ENCODE measurements around the gene GDPD5.
A peak's percentile ranks its signal among the peaks of the same experiment; 100 is the strongest.

The GDPD5 gene

DNA sequence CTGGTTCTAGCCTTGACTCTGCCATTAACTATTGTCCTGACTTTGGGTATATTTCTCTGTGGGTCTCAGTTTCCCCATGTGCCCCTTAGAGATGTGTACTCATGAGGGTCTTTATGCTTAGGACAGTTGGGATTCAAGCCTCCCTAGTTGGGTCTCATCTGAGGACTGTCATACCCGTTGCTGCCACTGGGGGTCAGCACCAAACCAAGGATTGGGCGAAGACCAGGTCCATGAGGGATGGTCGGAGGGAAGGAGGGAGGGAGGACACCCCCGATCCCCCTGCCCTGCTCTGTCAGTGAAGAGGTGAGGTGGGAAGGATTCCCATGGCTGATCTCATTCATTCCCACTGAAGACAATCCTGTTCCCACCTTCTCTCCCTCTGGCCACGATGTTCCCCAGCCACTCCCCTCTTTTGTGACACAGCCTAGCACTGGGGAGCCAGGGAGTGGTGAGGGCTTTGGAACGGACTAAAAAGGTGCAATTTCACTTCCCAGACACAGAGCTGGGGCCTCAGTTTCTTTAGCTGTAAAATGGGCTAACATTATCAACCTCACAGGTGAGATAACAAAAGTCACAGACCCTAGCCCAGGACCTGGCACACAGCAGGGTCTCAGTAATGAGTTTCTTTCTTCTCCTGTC, 80.3 kb downstream of the GDPD5 start:
- peak; percentile 24 to 65 (median 54) for DNase-seq

DNA sequence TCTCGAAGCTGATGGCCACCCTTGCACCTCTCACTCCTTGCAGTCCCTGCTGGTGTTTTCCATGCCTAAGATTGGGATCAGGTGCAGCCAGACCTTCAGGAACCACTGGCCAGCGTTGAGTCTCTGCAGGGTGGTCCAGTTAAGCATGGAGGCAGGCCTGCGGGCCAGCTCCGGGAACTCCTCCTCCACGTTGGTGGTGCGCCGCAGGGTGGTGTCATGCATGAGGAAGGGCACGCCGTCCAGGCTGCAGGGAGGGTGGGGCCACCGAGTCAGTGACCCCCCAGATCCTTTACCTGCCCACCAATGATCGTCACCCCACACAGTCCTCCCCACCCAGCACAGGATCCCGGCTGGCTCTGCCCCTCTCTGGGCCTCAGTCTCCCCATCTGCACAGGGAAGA, 82.7 kb downstream of the GDPD5 start:
- DNase-seq: no peak

DNA sequence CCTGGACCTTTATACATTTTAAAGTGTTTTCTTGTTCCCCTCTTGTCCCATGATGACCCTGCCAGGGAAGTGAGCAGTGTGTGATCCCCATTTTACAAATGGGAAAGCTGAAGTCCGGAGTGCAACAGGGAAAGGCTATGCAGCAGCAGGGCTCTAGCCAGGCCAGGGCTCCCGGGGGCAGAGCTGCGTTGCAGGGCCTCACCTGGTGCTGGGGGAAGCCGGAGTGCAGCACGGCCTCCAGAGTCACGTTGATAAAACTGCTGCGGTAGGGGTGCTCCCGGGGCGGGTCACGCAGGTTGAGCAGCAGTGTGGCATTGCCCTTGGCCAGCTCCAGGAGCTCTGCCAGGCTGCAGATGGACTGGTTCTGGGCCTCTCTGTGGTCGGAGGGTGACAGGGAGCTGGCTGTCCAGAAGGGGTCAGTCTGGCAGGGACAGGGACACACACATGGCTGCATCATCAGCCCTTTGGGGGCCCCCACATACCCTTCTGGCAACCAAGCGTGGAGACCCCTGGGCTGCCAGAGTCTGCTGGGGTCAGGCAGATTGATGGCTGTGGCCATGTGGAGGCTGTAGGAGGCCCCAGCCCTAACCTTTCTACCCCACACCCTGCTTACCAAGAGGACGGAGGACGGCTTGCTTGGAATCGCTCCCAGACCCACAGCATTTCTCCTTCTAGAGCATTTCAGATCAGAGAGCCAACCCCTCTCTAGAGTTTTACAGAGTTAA, 83.4 kb downstream of the GDPD5 start:
- DNase-seq: no peak

DNA sequence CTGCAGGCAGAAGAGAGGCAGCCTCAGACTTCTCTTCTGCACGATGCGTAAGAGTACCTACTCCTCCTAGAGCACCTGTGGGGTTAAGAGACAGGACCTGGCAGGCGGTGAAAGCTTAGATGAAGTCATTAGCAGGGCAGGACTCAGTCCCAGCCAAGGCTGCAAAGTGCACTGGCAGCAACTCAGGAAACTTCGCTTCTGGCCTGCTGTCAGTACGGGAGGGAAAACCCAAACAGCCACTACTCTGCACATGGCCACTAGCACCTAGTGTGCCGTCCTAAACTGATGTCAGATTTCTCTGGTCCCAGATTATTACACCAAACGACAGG, 84.0 kb downstream of the GDPD5 start:
- DNase-seq: no peak

DNA sequence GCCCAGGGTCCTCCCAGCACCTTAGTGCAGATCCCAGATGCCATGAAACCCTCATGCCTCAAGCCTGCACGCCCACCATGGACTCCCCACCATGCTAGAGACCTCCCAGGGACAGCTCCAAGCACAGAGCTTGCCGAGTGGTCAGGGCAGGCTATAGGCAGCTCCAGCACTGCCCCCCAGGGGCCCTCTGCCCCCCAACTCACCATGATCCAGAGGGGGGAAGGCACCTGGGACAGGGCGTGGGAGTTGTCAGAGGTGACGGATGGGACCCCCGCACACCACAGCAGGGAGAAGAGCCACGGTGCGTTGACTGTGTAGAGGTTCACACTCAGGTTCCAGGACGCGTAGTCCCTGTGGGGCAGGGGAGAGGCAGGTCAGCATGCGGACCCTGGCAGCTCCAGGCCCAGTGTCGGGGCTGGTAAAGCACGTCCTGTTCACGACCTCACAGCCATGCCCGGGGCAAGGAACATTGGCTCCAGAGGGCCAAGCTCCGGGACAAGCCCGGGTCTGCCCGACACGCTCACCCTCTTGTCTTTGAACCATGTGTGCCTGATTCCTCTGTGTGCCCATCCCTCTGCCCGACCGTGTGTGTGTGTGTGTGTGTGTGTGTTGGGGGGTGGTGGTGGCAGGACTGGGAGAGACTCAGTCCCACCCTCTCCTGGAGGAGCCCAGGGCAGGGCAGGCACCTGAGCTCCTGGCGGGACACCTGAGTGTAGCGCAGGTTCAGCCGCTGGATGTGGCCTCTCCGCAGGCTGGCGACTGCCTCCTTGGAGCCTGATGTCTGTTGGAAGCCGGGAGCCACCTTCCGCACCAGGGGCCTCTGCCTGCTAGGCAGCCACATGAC, 84.6 kb downstream of the GDPD5 start:
- DNase-seq: no peak

DNA sequence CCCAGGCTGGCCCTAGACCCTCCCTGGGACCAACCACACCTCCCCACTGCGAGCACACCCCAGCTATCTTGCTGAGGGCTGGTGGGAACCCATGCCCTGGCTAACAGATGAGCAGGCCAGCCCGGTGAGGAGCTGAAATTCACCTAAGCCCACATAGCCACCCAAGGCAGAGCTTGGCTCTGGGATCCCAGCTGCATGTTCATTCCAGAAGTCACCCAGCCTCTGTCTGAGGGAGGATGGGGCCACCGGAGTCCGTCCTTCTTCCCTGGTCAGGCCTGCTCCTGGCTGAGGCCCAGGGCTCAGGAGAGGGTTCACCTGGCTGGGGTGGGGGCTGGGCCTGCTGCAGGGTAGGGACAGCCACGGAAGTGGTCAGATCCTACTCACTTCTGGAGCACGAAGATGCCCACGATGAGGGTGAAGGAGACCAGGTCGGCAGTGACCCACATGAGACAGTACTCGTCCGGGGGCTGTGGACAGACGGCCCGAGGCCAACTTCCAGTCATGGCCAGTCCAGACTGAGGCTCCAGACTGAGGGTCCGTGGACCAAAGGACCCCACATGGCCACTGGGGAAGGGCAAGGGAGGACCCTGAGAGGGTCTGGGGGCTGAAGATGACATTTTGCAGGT, 86.1 kb downstream of the GDPD5 start:
- no peak for DNase-seq

DNA sequence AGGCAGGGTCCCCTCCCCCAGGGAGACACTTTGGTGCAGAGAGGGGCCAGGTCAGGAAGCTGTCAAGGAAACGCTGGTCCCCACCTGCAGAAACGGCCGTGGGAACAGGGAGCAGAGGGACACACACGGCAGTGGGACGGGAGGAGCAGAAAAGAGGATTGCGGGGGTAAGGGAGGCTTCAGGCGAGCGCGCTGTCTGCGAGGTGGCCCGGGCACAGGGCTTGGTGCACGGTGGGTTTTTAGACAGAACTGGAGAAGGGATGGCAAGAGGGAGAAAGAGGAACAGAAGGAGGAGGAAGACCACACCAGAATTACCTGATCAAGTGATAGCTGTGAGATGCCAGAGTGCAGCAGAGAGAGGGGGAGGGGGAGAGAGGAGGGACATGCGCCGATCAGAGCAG, 86.7 kb downstream of the GDPD5 start:
- no peak for DNase-seq

DNA sequence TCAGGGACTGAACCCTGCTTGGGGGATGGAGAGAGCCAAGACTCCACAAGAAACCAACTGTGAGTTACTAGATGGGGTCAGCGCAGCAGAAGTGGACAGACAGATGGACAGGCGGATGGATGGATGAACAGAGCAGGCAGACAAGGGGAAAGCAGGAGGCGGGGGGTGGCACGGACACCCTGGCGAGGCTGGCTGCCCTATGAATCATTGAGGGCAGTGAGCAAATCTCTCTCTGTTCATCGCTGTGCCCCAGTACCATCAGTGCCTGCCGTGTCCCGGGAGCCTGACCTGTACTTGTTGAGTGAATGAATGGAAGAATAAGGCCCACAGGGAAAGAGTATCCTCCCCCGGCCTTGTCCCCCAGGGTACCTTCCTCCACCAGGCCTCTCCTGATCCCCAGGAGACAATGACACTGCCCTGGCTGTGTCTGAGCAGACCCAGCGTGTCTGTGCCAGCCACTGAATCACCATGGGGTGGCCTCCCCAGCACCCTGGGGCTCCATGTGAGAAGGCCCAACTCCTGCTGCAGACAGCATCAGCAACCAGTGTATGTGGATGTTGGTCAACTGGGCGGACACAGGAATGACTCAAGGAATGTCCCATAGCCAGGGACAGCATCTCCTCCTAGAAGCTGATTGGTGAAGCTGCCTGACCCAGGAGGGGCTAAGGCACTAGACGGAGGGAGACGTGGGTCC, 87.6 kb downstream of the GDPD5 start:
- DNase-seq: no peak

DNA sequence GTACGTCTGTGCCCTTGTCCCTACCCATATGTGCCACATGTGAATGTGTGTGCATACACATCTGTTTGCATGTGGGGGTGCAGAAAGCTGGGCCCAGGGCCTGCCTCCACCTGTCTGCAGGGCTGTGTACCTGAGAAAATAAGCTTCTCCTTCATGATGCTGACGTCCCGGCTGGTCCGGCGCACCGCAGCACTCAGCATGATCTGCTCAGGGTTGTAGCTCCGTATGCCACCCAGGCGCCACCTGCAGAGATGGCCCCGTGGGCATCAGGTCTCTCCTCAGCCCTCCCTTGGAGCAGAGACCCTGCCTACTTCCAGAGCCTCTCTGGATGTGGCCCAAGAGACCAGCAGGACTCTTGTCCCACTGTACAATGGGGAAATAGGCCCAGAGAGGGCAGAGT, 88.9 kb downstream of the GDPD5 start:
- no peak for DNase-seq

DNA sequence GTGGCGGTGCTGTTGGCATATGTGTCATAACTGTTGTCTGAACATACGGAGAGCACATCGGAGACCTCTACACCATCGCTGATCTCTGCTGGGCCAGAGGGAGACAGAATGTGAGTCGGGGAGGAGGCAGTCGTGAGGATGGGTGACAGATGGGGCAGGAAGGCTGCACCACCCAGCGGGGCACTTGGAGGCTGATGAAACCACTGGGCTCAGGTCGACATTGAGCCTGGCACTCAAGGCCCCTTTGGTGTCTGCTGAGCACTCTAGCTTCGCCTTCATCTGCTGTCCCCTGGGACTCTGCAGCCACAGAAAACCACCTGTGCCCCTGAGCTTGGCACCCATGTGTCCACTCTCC, 90.2 kb downstream of the GDPD5 start:
- no peak for DNase-seq

DNA sequence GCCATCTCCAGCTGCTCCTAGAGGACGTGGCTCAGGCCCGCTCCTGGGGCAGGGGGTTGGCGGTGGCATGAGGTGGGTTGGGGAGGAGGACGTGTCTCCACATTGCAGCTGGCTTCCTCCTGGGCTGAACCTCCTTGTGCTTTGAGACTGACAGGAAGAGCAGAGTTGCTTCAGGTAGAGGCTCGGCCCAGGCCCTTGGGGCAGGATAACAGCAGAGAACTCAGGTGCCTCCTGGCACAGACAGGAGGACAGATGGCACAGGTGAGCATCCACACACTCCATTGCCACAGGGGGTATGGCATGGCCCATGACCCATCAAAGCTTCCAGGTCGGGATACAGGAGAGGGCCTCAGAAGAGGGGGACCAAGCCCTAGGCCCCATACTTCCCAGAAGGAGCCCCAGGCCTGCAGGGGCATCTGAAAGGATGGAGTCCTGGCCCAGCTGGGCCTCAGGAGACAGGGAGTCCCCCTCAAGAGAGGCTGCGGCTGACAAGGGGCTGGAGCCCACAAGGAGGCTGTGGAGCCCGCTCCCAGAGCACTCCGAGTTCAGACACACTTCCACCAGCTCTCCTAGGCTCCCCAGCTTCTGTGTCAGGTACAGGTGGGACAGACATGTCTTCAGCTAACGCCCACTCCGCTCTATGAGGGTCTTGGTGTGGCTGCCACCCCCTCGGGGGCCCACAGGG, 90.7 kb downstream of the GDPD5 start:
- DNase-seq: no peak

DNA sequence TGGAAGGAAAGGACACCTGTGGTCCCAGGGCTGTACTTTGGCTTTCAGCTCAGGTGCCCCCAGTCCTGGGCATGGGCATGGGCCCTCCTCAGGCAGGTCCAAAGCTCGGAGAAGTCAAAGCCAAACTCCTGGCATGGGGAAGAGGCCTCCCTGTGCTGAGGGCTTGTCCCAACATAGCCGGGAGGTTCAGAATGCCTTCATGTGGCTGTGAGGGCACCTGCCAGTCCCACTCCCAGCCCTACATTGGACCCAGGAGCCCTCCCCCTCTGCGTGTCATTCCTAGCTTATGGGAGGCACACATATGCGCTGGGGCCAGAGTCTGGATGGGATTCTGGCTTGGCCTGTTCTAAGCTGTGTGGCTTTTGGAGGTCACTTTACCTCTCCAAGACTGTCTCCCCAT, 91.7 kb downstream of the GDPD5 start:
- DNase-seq: no peak

DNA sequence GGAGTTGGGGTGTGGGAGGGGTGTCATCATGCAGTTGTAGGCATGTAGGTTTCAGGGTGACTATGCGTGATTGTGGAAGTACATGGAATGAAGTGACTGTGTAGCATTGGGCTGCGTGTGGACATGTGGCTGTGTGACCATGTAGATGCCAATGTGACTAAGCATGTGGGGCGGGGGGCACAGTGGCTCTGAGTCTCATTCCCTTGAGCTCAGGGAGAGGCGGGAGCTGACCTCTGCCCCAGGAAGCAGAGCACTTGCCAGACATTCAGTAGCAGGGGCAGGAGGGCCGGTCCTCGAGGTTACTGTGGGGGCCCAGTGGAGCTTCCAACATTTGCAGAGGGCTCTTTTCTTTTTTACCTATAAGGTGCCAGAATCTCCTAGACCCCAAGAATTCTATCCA, 92.3 kb downstream of the GDPD5 start:
- DNase-seq: no peak

DNA sequence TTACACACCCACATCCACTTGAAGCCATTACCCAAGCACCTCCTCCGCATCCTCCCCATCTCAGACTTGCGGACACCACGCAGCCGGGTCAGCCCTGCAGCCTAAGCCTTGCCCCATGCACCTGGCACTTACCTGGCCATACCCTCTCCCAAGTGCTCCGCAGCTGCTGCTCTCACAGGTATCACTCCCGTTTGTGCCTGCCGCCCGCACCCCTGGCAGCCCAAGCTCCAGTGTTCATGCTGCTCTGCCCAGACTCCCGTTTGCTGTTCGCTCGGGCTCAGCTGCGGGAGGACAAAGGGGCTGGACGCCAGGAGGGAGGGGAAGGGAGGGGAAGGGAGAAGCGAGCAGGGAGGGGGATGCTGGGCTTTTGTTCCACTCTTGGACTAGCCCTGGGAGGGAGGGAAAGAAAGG, 92.8 kb downstream of the GDPD5 start, which contains the start of gene KLHL35:
Gene KLHL35 (minus strand): TSS at position 293 of the 411 bp plus-strand sequence. CDS start 2,574 bp downstream, outside the sequence.
- no peak for DNase-seq

DNA sequence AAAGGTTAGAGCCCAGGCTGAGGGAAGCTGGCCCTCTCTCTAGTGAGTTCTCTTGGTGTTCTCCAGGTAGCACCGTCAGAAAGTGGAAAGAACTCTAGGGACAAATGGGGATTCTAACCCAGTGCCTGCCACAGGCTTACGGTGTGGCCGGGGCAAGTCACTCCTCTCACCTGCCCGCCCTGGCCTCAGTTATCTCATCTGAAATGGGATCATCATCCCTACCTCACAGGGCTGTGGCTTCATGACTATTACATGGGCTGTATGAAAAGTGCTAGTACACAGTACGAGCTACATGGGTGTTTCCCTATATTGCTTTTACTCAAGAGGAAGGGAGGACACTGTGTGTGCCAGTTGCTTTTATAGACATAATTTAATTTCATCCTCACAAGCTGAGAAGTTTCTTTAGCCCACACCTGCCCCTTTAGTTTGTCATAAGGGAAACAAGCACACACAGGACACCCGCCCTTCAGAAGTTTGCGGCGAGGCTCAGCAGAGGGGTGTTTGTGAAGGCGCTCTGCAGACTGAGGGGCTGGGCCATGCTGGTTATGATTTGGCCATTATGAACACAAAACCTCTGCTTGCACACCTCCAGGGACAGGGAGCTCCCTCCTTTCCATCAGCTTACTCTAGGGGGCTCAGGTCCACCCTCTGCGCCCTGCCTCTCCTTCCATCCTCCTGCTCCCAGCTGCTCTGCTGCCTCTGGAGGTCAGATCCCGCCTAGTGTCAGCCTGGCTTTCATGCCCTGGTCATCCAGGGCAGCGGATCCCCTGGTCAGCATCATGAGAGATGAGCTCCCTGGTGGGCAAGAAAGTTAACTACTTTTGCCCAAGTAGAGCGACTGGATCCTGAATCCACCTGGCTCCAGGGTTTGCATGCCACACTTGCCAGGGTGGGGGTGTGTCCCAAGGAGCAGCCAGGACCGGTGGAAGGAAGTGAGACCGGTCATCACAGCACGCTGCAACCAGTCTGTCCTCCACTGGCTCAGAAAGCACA, 93.9 kb downstream of the GDPD5 start:
- no peak for DNase-seq

DNA sequence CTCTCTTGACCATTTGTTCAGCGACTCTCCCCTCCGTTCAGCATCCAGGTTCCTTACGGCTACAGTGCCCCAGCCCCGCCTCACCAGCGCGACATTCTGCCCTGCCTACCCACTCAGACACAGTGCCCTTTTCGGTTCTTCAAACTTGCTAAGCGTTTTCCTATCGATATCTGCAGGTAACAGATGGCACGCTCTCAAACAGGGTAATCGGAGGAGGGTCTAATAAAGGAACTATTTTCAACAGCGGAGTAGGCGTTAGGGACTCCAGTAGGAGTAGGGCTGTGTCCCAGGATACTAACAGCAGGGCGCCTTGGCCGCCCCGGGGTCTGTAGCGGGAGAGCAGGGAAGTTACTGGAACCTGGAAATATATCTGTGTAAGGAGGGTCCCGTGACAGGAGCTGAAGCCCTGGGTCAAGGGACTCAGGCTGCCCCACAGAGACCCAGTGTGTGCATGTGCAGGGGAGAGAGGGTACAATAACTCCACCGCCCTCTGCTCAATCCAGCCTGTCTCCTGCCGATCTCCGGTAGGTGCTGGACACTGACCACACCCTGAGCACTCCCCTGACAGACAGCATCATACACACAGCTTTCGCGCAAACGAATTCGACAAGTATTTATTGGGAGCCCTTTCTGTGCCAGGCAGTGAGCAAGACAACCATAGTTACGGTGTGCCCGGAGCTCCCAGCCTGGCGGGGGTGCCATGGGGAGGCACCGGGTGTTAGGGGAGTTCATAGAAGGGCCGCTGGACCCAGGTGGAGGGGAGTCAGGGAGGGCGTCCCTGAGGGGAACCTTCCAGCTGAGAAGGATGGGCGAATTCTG, 94.8 kb downstream of the GDPD5 start:
- no peak for DNase-seq

DNA sequence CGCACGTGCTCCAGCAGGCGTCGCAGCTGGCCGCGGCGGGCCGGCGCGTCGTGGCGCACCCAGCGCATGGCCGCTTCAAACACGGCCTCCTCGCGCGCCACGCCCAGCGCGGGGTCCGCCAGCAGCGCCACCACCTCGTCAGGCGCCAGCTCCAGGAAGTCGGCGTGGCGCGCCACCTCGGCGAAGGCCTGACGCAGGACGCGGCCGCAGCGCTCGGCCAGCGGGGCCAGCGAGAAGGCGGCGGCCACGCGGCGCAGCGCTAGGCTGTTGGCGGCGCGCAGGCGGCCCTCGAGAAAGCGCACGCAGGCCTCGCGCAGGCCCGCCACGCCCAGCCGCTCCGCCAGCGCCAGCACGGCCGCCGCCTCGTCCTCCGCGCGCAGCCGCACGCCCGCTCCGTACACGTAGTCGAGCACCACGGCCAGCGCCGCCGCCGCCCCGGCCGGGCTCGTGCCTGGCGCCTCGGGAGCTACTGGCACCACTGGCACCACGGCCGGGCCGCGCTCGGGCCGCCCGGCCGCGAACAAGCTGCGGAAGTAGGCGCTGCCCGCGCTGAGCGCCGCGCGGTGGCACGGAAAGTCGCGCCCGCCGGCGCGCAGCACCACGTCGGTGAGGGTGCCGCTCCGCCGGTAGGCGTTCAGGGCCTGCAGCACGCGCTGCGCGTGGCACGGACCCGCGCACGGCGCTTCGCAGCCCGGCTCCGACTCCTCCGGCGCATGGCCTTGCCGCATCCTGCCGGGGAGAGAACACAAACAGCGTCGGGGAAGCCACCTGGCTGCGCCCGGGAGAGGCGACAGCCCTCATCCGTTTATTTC, 95.6 kb downstream of the GDPD5 start:
- DNase-seq: peak; percentile 27 to 66 (median 45)

DNA sequence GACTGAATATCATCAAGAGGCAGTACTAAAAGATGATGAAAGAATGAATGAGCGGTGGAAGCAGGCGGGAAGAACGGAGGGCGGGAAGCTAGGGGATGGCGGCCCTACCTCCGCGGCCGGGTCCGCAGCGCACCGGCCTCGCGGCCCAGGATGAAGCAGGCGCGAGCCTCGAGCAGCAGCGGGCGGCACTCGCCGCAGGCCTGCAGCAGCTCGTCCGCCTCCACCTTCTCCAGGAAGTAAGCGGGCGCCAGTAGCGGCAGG, 96.2 kb downstream of the GDPD5 start:
- DNase-seq: no peak

DNA sequence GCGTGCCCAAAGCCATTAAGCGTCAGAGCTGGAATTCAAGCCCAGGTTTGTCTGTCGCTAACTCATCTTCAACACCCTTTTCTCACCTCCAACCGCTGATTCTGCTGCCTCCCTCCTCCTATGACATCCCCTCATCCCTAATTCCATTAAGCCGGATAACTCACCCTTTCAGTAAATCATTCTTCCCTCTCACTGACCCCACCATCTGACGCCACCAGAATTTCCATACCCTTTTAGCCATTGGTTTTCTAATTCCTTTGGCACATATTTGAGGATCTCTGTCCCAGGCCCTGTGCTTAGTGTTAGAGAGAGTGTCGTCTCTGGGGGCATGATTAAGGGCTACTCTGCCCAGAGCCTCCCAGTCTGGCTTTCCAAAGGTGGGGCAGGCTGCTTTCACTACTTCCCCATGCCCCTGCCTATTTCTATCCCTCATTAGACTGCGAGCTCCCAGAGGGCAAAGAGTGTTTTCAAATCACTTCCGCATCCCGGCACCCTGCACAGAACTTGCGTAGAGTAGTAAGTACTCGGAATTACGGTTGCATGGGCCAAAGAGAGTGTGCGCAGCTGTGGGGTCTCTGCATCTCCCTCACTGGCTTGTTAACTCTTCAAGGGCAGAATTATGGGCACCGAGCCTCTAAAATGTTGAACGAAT, 96.6 kb downstream of the GDPD5 start:
- DNase-seq: no peak
